ENCODE measurements around the gene FLACC1.

DNA sequence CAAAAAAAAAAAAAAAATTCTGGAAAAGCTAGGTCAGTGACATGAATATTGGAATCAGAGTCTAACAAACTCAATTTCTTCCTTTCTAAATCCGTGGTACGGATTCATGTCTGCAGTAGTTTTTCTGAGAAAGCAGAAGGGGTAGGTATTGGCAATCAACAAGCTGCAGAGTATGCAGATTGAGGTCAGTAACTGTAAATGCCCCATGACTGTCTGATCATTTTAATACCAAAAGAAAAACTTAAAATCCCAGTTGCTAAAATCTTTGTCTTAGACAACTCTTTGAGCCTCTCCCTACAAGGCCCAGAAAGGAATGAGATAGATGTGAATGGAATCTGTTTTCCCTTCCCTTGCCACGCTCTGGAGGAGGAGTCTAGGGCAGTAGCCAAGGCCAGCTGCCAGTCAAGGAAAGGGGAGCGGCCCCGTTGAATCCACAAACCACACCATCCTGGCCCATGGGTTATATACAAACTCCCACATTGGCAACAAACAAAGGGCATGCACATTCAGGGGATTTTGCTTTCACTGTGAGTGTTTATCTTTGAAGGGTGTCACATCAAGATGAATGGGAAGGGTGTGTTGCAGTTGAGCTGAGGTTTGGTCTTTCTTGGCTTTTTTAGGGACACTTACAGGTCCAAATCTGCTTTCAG lies 102.9 kb downstream of the FLACC1 start:
- TF ChIP-seq, protein P1, sequence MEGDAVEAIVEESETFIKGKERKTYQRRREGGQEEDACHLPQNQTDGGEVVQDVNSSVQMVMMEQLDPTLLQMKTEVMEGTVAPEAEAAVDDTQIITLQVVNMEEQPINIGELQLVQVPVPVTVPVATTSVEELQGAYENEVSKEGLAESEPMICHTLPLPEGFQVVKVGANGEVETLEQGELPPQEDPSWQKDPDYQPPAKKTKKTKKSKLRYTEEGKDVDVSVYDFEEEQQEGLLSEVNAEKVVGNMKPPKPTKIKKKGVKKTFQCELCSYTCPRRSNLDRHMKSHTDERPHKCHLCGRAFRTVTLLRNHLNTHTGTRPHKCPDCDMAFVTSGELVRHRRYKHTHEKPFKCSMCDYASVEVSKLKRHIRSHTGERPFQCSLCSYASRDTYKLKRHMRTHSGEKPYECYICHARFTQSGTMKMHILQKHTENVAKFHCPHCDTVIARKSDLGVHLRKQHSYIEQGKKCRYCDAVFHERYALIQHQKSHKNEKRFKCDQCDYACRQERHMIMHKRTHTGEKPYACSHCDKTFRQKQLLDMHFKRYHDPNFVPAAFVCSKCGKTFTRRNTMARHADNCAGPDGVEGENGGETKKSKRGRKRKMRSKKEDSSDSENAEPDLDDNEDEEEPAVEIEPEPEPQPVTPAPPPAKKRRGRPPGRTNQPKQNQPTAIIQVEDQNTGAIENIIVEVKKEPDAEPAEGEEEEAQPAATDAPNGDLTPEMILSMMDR (IDR thresholded peaks at IDR 0.05; ENCODE audit: low read depth, low read length, missing input control): no peak
- TF ChIP-seq RAD21 (IDR thresholded peaks at IDR 0.05) (no peak), SP1 (IDR thresholded peaks at IDR 0.05) (no peak), YY1 (IDR thresholded peaks at IDR 0.05) (no peak), FOXA1 (IDR thresholded peaks at IDR 0.05) (no peak), TAF1 (conservative IDR thresholded peaks at IDR 0.05) (no peak)
- TF ChIP-seq, protein P2, sequence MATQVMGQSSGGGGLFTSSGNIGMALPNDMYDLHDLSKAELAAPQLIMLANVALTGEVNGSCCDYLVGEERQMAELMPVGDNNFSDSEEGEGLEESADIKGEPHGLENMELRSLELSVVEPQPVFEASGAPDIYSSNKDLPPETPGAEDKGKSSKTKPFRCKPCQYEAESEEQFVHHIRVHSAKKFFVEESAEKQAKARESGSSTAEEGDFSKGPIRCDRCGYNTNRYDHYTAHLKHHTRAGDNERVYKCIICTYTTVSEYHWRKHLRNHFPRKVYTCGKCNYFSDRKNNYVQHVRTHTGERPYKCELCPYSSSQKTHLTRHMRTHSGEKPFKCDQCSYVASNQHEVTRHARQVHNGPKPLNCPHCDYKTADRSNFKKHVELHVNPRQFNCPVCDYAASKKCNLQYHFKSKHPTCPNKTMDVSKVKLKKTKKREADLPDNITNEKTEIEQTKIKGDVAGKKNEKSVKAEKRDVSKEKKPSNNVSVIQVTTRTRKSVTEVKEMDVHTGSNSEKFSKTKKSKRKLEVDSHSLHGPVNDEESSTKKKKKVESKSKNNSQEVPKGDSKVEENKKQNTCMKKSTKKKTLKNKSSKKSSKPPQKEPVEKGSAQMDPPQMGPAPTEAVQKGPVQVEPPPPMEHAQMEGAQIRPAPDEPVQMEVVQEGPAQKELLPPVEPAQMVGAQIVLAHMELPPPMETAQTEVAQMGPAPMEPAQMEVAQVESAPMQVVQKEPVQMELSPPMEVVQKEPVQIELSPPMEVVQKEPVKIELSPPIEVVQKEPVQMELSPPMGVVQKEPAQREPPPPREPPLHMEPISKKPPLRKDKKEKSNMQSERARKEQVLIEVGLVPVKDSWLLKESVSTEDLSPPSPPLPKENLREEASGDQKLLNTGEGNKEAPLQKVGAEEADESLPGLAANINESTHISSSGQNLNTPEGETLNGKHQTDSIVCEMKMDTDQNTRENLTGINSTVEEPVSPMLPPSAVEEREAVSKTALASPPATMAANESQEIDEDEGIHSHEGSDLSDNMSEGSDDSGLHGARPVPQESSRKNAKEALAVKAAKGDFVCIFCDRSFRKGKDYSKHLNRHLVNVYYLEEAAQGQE (IDR thresholded peaks at IDR 0.05): no peak
